Activated CD8-positive, alpha-beta memory T cell treated with anti-CD3 and anti-CD28 coated beads, Interleukin-2, amount 50 U/mL, for 4 hours (primary cell): ENCODE data around the gene MMP15.
"Not testable (repeated sequence)": the region's sequence is repeated elsewhere in the genome, so short reads cannot be mapped to it uniquely, and the experiment has no call there.

ENCODE experiments used
- DNase-seq: peaks from one replicate; pipeline ENCODE4 v3.0.0-alpha.2; 2020

The MMP15 gene

GRCh38 chr16:58094026-58094425 is 68.5 kb downstream of the MMP15 start:
- DNase-seq = no peak

GRCh38 chr16:58094791-58095574 is 69.4 kb downstream of the MMP15 start:
- DNase-seq = no peak

GRCh38 chr16:58095575-58095960 is 70.0 kb downstream of the MMP15 start:
- not testable (repeated sequence) for DNase-seq

GRCh38 chr16:58096249-58096648 is 70.7 kb downstream of the MMP15 start:
- no peak for DNase-seq
